ENCODE data around the gene PPP2R2C.

PPP2R2C gene

GRCh38 chr4:6359536-6360308 lies 112.7 kb downstream of the PPP2R2C start:
- no peaks in the 10 kb centered on the region for H3K4me1 ChIP-seq (ENCODE audit: control insufficient read depth in 1 of 2, insufficient read depth in 2 of 2, low read length in 2 of 2)
- H3K4me3 ChIP-seq (ENCODE audit: low read depth in 1 of 2, low read length in 2 of 2), result no peak overlapping the region
- no peak overlapping the region for H3K9ac ChIP-seq (ENCODE audit: low read depth in 1 of 2, low read length in 2 of 2)
- no peaks in the 10 kb centered on the region for H3K27me3 ChIP-seq (ENCODE audit: control insufficient read depth in 1 of 2, insufficient read depth in 2 of 2, low read length in 2 of 2)
- H3K27ac ChIP-seq (ENCODE audit: low read depth, low read length), result no peak overlapping the region
- no peaks in the 10 kb centered on the region for H3K36me3 ChIP-seq (ENCODE audit: control insufficient read depth in 1 of 2, insufficient read depth in 2 of 2, low read length in 2 of 2)
- no peaks in the 10 kb centered on the region for H3K9me3 ChIP-seq (ENCODE audit: control insufficient read depth in 1 of 2, low read length in 2 of 2)

DNA sequence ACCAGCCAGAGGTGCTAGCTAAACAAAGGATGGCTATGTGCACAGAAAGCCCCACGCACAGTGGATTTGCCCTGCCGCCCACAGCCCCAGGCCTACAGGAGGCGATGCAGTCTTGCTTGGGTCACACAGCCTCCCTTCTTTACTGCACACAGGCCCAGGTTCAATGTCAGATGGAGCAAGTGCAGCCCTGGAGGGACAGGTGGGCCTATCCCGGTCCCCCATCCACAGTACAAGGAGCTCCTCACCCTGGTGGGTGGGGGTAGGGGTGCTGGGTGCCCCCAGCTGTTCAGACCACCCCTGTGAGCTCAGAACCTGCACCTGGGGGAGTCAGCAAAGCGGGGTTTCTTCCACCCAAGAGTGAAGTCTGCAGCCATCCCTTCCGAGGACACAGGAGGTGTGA lies 114.9 kb downstream of the PPP2R2C start:
- no peaks in the 10 kb centered on the region for H3K36me3 ChIP-seq (ENCODE audit: control insufficient read depth in 1 of 2, insufficient read depth in 2 of 2, low read length in 2 of 2)
- no peaks in the 10 kb centered on the region for H3K27me3 ChIP-seq (ENCODE audit: control insufficient read depth in 1 of 2, insufficient read depth in 2 of 2, low read length in 2 of 2)
- H3K4me1 ChIP-seq (ENCODE audit: control insufficient read depth in 1 of 2, insufficient read depth in 2 of 2, low read length in 2 of 2), result no peaks in the 10 kb centered on the region
- no peak overlapping the region for H3K4me3 ChIP-seq (ENCODE audit: low read depth in 1 of 2, low read length in 2 of 2)
- H3K9me3 ChIP-seq (ENCODE audit: control insufficient read depth in 1 of 2, low read length in 2 of 2), result no peaks in the 10 kb centered on the region
- no peak overlapping the region for H3K9ac ChIP-seq (ENCODE audit: low read depth in 1 of 2, low read length in 2 of 2)
- H3K27ac ChIP-seq (ENCODE audit: low read depth, low read length), result no peak overlapping the region

- no peaks in the 10 kb centered on the region for H3K9me3 ChIP-seq (ENCODE audit: control insufficient read depth in 1 of 2, low read length in 2 of 2)
- no peak overlapping the region for H3K9ac ChIP-seq (ENCODE audit: low read depth in 1 of 2, low read length in 2 of 2)
- no peak overlapping the region for H3K27ac ChIP-seq (ENCODE audit: low read depth, low read length)
- no peaks in the 10 kb centered on the region for H3K36me3 ChIP-seq (ENCODE audit: control insufficient read depth in 1 of 2, insufficient read depth in 2 of 2, low read length in 2 of 2)
- no peaks in the 10 kb centered on the region for H3K27me3 ChIP-seq (ENCODE audit: control insufficient read depth in 1 of 2, insufficient read depth in 2 of 2, low read length in 2 of 2)
- H3K4me3 ChIP-seq (ENCODE audit: low read depth in 1 of 2, low read length in 2 of 2), result no peak overlapping the region
- H3K4me1 ChIP-seq (ENCODE audit: control insufficient read depth in 1 of 2, insufficient read depth in 2 of 2, low read length in 2 of 2), result no peaks in the 10 kb centered on the region
Measured at GRCh38 chr4:6356076-6356560, 116.3 kb downstream of the PPP2R2C start.

DNA sequence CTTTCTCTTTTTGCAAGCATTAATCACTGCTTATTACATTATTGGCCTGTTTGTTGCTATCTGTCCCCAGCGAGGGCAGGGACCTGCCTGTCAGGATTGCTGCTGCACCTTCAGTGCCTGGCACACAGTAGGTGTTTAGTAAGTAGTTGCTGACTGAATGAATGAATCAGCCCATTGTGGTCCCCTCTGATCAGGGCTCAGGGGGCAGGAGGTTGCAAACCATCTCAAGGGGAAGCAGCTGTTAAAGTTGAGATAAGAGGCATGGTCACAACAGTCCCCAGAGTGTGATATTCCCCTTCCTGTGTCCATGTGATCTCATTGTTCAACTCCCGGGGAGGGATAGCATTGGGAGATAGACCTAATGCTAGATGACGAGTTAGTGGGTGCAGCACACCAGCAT lies 117.4 kb downstream of the PPP2R2C start:
- Histone ChIP-seq H3K27ac (ENCODE audit: low read depth, low read length) (no peak overlapping the region), H3K9ac (ENCODE audit: low read depth in 1 of 2, low read length in 2 of 2) (no peak overlapping the region), H3K27me3 (ENCODE audit: control insufficient read depth in 1 of 2, insufficient read depth in 2 of 2, low read length in 2 of 2) (no peaks in the 10 kb centered on the region), H3K36me3 (ENCODE audit: control insufficient read depth in 1 of 2, insufficient read depth in 2 of 2, low read length in 2 of 2) (no peaks in the 10 kb centered on the region), H3K4me3 (ENCODE audit: low read depth in 1 of 2, low read length in 2 of 2) (no peak overlapping the region), H3K9me3 (ENCODE audit: control insufficient read depth in 1 of 2, low read length in 2 of 2) (no peaks in the 10 kb centered on the region), H3K4me1 (ENCODE audit: control insufficient read depth in 1 of 2, insufficient read depth in 2 of 2, low read length in 2 of 2) (no peaks in the 10 kb centered on the region)

DNA sequence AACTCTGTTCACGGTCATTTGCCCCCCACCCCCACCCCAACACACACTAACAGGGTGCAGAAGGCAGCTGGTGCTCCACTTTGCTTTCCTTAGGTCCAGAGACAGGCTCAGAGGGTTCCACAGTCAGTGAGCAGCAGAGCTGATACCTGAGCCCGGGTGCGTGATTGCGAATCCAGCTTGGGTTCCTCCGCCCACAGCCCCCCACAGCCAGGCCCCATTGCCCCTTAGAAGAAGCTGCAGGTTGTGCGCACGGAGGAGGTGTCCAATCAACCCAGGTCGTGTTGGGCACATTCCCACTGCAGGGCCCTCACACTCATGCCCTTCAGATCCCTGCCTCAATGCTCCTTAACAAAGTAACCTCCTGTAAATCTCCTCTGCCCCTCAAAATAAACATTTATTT lies 117.8 kb downstream of the PPP2R2C start:
- Histone ChIP-seq H3K9me3 (ENCODE audit: control insufficient read depth in 1 of 2, low read length in 2 of 2) (no peaks in the 10 kb centered on the region), H3K4me3 (ENCODE audit: low read depth in 1 of 2, low read length in 2 of 2) (no peak overlapping the region), H3K27ac (ENCODE audit: low read depth, low read length) (no peak overlapping the region), H3K9ac (ENCODE audit: low read depth in 1 of 2, low read length in 2 of 2) (no peak overlapping the region), H3K36me3 (ENCODE audit: control insufficient read depth in 1 of 2, insufficient read depth in 2 of 2, low read length in 2 of 2) (no peaks in the 10 kb centered on the region), H3K4me1 (ENCODE audit: control insufficient read depth in 1 of 2, insufficient read depth in 2 of 2, low read length in 2 of 2) (no peaks in the 10 kb centered on the region), H3K27me3 (ENCODE audit: control insufficient read depth in 1 of 2, insufficient read depth in 2 of 2, low read length in 2 of 2) (no peaks in the 10 kb centered on the region)

DNA sequence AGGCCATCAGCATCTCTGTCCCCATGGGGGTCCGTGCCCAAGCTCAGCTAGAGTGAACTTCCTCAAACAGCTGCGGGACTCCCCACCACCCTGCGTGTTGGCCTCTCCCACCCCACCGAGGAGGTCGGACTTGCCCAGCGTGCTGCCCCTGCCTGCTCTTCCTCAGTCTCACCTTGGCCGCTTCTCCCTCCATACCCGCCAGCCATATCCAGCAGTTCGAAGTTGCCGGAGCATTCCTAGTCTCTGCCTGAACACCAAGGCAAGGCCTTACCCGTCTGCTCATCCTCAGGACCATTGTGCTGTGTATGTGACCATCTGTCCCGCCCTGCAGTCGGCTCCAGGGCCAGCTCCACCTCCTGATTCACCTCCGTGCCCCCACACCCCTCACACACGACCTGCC lies 118.3 kb downstream of the PPP2R2C start:
- no peak overlapping the region for H3K4me3 ChIP-seq (ENCODE audit: low read depth in 1 of 2, low read length in 2 of 2)
- H3K27me3 ChIP-seq (ENCODE audit: control insufficient read depth in 1 of 2, insufficient read depth in 2 of 2, low read length in 2 of 2), result no peaks in the 10 kb centered on the region
- H3K9me3 ChIP-seq (ENCODE audit: control insufficient read depth in 1 of 2, low read length in 2 of 2), result no peaks in the 10 kb centered on the region
- no peak overlapping the region for H3K27ac ChIP-seq (ENCODE audit: low read depth, low read length)
- no peaks in the 10 kb centered on the region for H3K36me3 ChIP-seq (ENCODE audit: control insufficient read depth in 1 of 2, insufficient read depth in 2 of 2, low read length in 2 of 2)
- no peaks in the 10 kb centered on the region for H3K4me1 ChIP-seq (ENCODE audit: control insufficient read depth in 1 of 2, insufficient read depth in 2 of 2, low read length in 2 of 2)
- H3K9ac ChIP-seq (ENCODE audit: low read depth in 1 of 2, low read length in 2 of 2), result no peak overlapping the region

GRCh38 chr4:6352031-6352692 lies 120.3 kb downstream of the PPP2R2C start:
- H3K4me3 ChIP-seq (ENCODE audit: low read depth in 1 of 2, low read length in 2 of 2), result no peak overlapping the region
- no peaks in the 10 kb centered on the region for H3K27me3 ChIP-seq (ENCODE audit: control insufficient read depth in 1 of 2, insufficient read depth in 2 of 2, low read length in 2 of 2)
- H3K9ac ChIP-seq (ENCODE audit: low read depth in 1 of 2, low read length in 2 of 2), result no peak overlapping the region
- H3K27ac ChIP-seq (ENCODE audit: low read depth, low read length), result no peak overlapping the region
- no peaks in the 10 kb centered on the region for H3K9me3 ChIP-seq (ENCODE audit: control insufficient read depth in 1 of 2, low read length in 2 of 2)
- H3K36me3 ChIP-seq (ENCODE audit: control insufficient read depth in 1 of 2, insufficient read depth in 2 of 2, low read length in 2 of 2), result no peaks in the 10 kb centered on the region
- H3K4me1 ChIP-seq (ENCODE audit: control insufficient read depth in 1 of 2, insufficient read depth in 2 of 2, low read length in 2 of 2), result no peaks in the 10 kb centered on the region

DNA sequence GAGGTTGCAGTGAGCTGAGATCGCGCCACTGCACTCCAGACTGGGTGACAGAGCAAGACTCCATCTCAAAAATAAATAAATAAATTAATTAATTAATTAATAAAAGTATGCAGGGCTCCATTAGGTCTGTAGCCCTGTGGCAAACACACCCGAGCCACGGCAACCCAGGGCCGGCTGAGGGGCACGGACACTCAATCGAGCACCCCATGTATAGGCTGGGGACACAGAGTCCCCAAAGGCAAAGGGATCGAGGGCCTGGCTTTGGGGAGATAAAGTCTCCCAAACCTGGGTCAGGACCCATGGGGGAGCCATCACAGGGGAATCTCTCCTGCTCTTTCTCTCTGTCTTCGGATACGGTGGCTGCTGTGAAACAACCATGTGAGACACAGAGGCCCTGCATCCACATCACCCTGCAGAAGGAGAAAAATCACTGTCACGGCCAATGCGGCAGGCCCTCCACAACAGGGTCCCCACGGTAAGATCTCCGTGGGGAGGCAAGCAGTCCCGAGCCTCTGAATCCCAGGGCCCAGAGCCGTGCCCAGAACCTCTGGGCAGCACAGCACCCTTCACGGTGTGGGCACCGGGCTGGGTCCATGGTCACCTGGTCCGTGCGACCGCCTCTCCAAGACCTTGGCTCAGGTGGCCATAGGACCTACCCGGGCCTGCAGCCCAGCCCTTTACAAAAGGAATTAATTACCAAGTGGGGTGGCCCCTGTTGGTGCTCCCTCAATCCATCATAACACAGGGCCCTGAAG lies 121.0 kb downstream of the PPP2R2C start:
- Histone ChIP-seq H3K27ac (ENCODE audit: low read depth, low read length) (no peak overlapping the region), H3K27me3 (ENCODE audit: control insufficient read depth in 1 of 2, insufficient read depth in 2 of 2, low read length in 2 of 2) (no peaks in the 10 kb centered on the region)

DNA sequence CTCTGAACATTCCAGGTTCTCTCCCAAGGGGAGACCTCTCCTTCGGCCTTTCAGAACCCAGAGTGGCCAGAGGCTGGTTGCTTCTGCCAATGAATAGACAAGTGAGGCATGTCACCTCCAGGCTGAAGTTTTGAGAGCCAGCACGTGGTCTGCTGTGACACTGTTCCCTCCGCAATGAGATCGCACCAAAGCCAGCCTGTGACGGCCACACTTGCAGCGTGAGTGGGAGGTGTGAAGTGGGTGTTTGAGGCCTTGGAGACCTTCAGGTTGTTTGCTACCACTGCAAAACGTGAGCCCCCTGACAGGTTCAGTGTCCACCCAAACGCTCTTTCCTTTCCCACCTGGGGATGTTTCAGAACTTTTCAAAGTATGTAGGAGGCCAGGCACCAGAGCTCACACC lies 121.8 kb downstream of the PPP2R2C start:
- Histone ChIP-seq H3K4me3 (ENCODE audit: low read depth in 1 of 2, low read length in 2 of 2) (no peak overlapping the region), H3K9ac (ENCODE audit: low read depth in 1 of 2, low read length in 2 of 2) (no peak overlapping the region), H3K9me3 (ENCODE audit: control insufficient read depth in 1 of 2, low read length in 2 of 2) (no peaks in the 10 kb centered on the region), H3K4me1 (ENCODE audit: control insufficient read depth in 1 of 2, insufficient read depth in 2 of 2, low read length in 2 of 2) (no peaks in the 10 kb centered on the region), H3K27me3 (ENCODE audit: control insufficient read depth in 1 of 2, insufficient read depth in 2 of 2, low read length in 2 of 2) (no peaks in the 10 kb centered on the region), H3K36me3 (ENCODE audit: control insufficient read depth in 1 of 2, insufficient read depth in 2 of 2, low read length in 2 of 2) (no peaks in the 10 kb centered on the region), H3K27ac (ENCODE audit: low read depth, low read length) (no peak overlapping the region)

More for the DNA sequence above, 121.0 kb downstream of the PPP2R2C start:
- no peak overlapping the region for H3K9ac ChIP-seq (ENCODE audit: low read depth in 1 of 2, low read length in 2 of 2)
- H3K4me1 ChIP-seq (ENCODE audit: control insufficient read depth in 1 of 2, insufficient read depth in 2 of 2, low read length in 2 of 2), result no peaks in the 10 kb centered on the region
- no peaks in the 10 kb centered on the region for H3K36me3 ChIP-seq (ENCODE audit: control insufficient read depth in 1 of 2, insufficient read depth in 2 of 2, low read length in 2 of 2)
- no peak overlapping the region for H3K4me3 ChIP-seq (ENCODE audit: low read depth in 1 of 2, low read length in 2 of 2)
- no peaks in the 10 kb centered on the region for H3K9me3 ChIP-seq (ENCODE audit: control insufficient read depth in 1 of 2, low read length in 2 of 2)
